ENCODE data around the gene GPATCH2. TPM values are rescaled to one million over a fixed set of nuclear protein-coding genes. Genes with fewer than 3 reads are reported as not detected.

GPATCH2 gene
- total RNA-seq, 1 donor from 2014 or later = 39.3 TPM

DNA sequence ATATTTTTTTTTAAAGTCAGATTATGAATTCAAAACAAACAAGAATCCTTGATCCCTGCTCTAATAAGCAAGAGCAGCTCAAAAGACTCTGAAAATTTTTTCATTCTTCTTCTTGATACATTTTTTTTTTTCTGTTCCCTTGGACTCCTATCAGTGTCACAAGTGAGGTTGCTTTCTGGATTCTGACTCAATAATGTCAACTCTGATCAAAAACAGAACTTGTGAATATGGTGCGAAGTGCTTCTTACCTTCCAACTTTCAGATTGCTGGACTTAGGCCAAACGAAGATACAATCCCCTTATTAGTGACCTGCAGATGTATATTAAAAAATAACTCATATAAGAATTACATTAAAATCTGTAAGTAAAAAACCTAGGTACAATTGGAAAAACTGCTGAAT lies 136.1 kb downstream of the GPATCH2 start:
- no peaks in the 10 kb centered on the region for H3K9me3 Mint-ChIP-seq
- H3K36me3 Mint-ChIP-seq = peaks cover 2% of the 10 kb centered on the region
- no peak overlapping the region for H3K4me2 ChIP-seq
- no peaks in the 10 kb centered on the region for H3K36me3 ChIP-seq
- H3K4me3 ChIP-seq = no peak overlapping the region
- no peak overlapping the region for H3K4me3 Mint-ChIP-seq
- DNase-seq (ENCODE audit: low spot score) = no peak
- H3K4me1 ChIP-seq = no peaks in the 10 kb centered on the region
- no peaks in the 10 kb centered on the region for H3K4me1 Mint-ChIP-seq
- H3K9me3 ChIP-seq (ENCODE audit: low read depth) = no peaks in the 10 kb centered on the region
- H3K27ac Mint-ChIP-seq = no peak overlapping the region
- no peak for TF ChIP-seq EZH2 (IDR thresholded peaks at IDR 0.05)
- TF ChIP-seq EZH2phosphoT487 (IDR thresholded peaks at IDR 0.05) = no peak
- TF ChIP-seq, protein P1, sequence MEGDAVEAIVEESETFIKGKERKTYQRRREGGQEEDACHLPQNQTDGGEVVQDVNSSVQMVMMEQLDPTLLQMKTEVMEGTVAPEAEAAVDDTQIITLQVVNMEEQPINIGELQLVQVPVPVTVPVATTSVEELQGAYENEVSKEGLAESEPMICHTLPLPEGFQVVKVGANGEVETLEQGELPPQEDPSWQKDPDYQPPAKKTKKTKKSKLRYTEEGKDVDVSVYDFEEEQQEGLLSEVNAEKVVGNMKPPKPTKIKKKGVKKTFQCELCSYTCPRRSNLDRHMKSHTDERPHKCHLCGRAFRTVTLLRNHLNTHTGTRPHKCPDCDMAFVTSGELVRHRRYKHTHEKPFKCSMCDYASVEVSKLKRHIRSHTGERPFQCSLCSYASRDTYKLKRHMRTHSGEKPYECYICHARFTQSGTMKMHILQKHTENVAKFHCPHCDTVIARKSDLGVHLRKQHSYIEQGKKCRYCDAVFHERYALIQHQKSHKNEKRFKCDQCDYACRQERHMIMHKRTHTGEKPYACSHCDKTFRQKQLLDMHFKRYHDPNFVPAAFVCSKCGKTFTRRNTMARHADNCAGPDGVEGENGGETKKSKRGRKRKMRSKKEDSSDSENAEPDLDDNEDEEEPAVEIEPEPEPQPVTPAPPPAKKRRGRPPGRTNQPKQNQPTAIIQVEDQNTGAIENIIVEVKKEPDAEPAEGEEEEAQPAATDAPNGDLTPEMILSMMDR (IDR thresholded peaks at IDR 0.05) = no peak
- no peak overlapping the region for H2AFZ ChIP-seq (replicated peaks)
- H4K20me1 ChIP-seq (ENCODE audit: low read depth) = no peaks in the 10 kb centered on the region
- H3K27me3 Mint-ChIP-seq (ENCODE audit: insufficient read depth, low read depth) = no peaks in the 10 kb centered on the region
- no peaks in the 10 kb centered on the region for H3K27me3 ChIP-seq
- H3K79me2 ChIP-seq (ENCODE audit: low read depth) = no peaks in the 10 kb centered on the region
- no peak overlapping the region for H3K27ac ChIP-seq
- no peaks in the 10 kb centered on the region for H3F3A ChIP-seq (ENCODE audit: low read depth)
- no peak overlapping the region for H3K9ac ChIP-seq

DNA sequence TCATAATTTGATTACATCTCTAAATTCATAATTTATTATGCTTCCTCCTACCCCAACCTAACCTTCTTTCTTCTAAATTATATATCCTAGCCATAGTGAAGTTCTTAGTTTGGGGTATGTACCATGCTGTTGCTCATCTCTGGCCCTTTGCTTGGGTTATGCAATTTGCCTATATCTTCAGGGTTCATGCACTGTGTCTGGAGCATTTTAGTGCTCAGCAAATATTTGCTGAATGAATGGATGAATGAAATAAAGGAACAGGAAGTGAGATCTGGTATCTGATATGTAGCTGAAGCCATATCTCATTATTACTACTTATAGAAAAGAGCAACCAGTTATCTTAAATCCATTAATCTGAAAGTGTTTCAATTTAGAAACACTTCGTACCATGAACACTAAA lies 137.6 kb downstream of the GPATCH2 start:
- Histone ChIP-seq H3F3A (ENCODE audit: low read depth) (no peaks in the 10 kb centered on the region), H3K36me3 (no peaks in the 10 kb centered on the region), H3K4me3 (no peak overlapping the region), H3K79me2 (ENCODE audit: low read depth) (no peaks in the 10 kb centered on the region), H3K4me2 (no peak overlapping the region), H3K4me1 (no peaks in the 10 kb centered on the region), H3K27me3 (no peaks in the 10 kb centered on the region), H3K9ac (no peak overlapping the region), H4K20me1 (ENCODE audit: low read depth) (no peaks in the 10 kb centered on the region), H3K9me3 (ENCODE audit: low read depth) (no peaks in the 10 kb centered on the region), H3K27ac (no peak overlapping the region), H2AFZ (replicated peaks) (no peak overlapping the region)
- DNase-seq (ENCODE audit: low spot score) = no peak
- no peak overlapping the region for H3K4me3 Mint-ChIP-seq
- H3K9me3 Mint-ChIP-seq = no peaks in the 10 kb centered on the region
- no peak for TF ChIP-seq EZH2 (IDR thresholded peaks at IDR 0.05)
- TF ChIP-seq, protein P1 (IDR thresholded peaks at IDR 0.05) = no peak
- no peak for TF ChIP-seq EZH2phosphoT487 (IDR thresholded peaks at IDR 0.05)
- H3K27me3 Mint-ChIP-seq (ENCODE audit: insufficient read depth, low read depth) = no peaks in the 10 kb centered on the region
- no peaks in the 10 kb centered on the region for H3K4me1 Mint-ChIP-seq
- peaks cover 2% of the 10 kb centered on the region for H3K36me3 Mint-ChIP-seq
- no peak overlapping the region for H3K27ac Mint-ChIP-seq

GRCh38 chr1:217484871-217485270 lies 146.0 kb downstream of the GPATCH2 start:
- H3K4me3 ChIP-seq = no peak overlapping the region
- H3K36me3 Mint-ChIP-seq = peaks cover 7% of the 10 kb centered on the region
- no peaks in the 10 kb centered on the region for H3K4me1 Mint-ChIP-seq
- no peak for DNase-seq (ENCODE audit: low spot score)
- TF ChIP-seq, protein P1 (IDR thresholded peaks at IDR 0.05) = no peak
- TF ChIP-seq EZH2phosphoT487 (IDR thresholded peaks at IDR 0.05) (no peak), EZH2 (IDR thresholded peaks at IDR 0.05) (no peak)
- H3K9me3 ChIP-seq (ENCODE audit: low read depth) = no peaks in the 10 kb centered on the region
- H4K20me1 ChIP-seq (ENCODE audit: low read depth) = no peaks in the 10 kb centered on the region
- no peaks in the 10 kb centered on the region for H3K9me3 Mint-ChIP-seq
- no peak overlapping the region for H3K27ac Mint-ChIP-seq
- H2AFZ ChIP-seq (replicated peaks) = no peak overlapping the region
- no peaks in the 10 kb centered on the region for H3K27me3 Mint-ChIP-seq (ENCODE audit: insufficient read depth, low read depth)
- no peak overlapping the region for H3K9ac ChIP-seq
- H3K36me3 ChIP-seq = no peaks in the 10 kb centered on the region
- no peak overlapping the region for H3K27ac ChIP-seq
- no peak overlapping the region for H3K4me3 Mint-ChIP-seq
- H3K79me2 ChIP-seq (ENCODE audit: low read depth) = no peaks in the 10 kb centered on the region
- no peaks in the 10 kb centered on the region for H3K4me1 ChIP-seq
- no peaks in the 10 kb centered on the region for H3K27me3 ChIP-seq
- no peak overlapping the region for H3K4me2 ChIP-seq
- H3F3A ChIP-seq (ENCODE audit: low read depth) = no peaks in the 10 kb centered on the region
